Hematopoietic multipotent progenitor cell treated with erythropoietin and hydrocortisone succinate and interleukin-3 and kit ligand, for 4 days (in vitro differentiated cells): ENCODE results near the gene ETFB.
"Not testable (repeated sequence)": the region's sequence is repeated elsewhere in the genome, so short reads cannot be mapped to it uniquely, and the experiment has no call there.

Experiments used
- DNase-seq: peaks from one replicate; pipeline ENCODE4 v3.0.0-alpha.2; 2015

Gene ETFB

GRCh38 chr19:51365965-51366388, at the start of gene ETFB:
TSS of gene ETFB (minus strand) at chr19:51366388. CDS start at chr19:51366326, 62 bp downstream.
- DNase-seq: no peak

GRCh38 chr19:51415187-51415586, 49.0 kb upstream of the ETFB start:
- DNase-seq: no peak

GRCh38 chr19:51410950-51411748, 45.0 kb upstream of the ETFB start:
- no peak for DNase-seq

- peak; percentile 73 for DNase-seq
Measured at GRCh38 chr19:51407511-51408131, 41.4 kb upstream of the ETFB start.

GRCh38 chr19:51402117-51402516, 35.9 kb upstream of the ETFB start:
- no peak for DNase-seq

- DNase-seq: peak; percentile 35
Measured at GRCh38 chr19:51399936-51400335, 33.7 kb upstream of the ETFB start.

- no peak for DNase-seq
Measured at GRCh38 chr19:51399231-51399630, 33.0 kb upstream of the ETFB start.

- DNase-seq: peak; percentile 81
Measured at GRCh38 chr19:51398096-51398704, 32.0 kb upstream of the ETFB start.

GRCh38 chr19:51397453-51397852, 31.3 kb upstream of the ETFB start:
- DNase-seq: not testable (repeated sequence)

- no peak for DNase-seq
Measured at GRCh38 chr19:51396175-51396574, 30.0 kb upstream of the ETFB start.

- DNase-seq: peak; percentile 100
Measured at GRCh38 chr19:51394050-51394836, 28.1 kb upstream of the ETFB start.

GRCh38 chr19:51392701-51393100, 26.5 kb upstream of the ETFB start:
- no peak for DNase-seq

- DNase-seq: no peak
Measured at GRCh38 chr19:51391073-51391611, 25.0 kb upstream of the ETFB start.

GRCh38 chr19:51389143-51389542, 23.0 kb upstream of the ETFB start:
- no peak for DNase-seq

- DNase-seq: no peak
Measured at GRCh38 chr19:51387924-51388389, 21.8 kb upstream of the ETFB start, which contains the start of gene LIM2. TSS of gene LIM2 (minus strand) at chr19:51387974. CDS start at chr19:51387443, 531 bp downstream.

GRCh38 chr19:51386882-51387520, 20.8 kb upstream of the ETFB start:
- DNase-seq: no peak

- no peak for DNase-seq
Measured at GRCh38 chr19:51382004-51382403, 15.8 kb upstream of the ETFB start.

- no peak for DNase-seq
Measured at GRCh38 chr19:51380379-51380778, 14.2 kb upstream of the ETFB start.

- DNase-seq: no peak
Measured at GRCh38 chr19:51377422-51377821, 11.2 kb upstream of the ETFB start.

- DNase-seq: peak; percentile 67
Measured at GRCh38 chr19:51375504-51376221, 9.5 kb upstream of the ETFB start.
